Esophagus muscularis mucosa (tissue), 4 donors: ENCODE data around the gene RNF141.

Source experiments
- CTCF ChIP-seq, 3 experiments: fragments of 200-600 bp in 2 of 3; fragments of 450-650 bp in 1 of 3; sonication (generic) in 2 of 3; IDR thresholded peaks; one replicate each; pipeline ENCODE4 v1.5.1; 2017 to 2019; ENCODE audit warnings: antibody characterized with exemption in 3 of 3, mild to moderate bottlenecking in 2 of 3, moderate library complexity in 1 of 3
- EP300 ChIP-seq: sonication (generic); formaldehyde crosslinking; IDR thresholded peaks from one replicate; pipeline ENCODE4 v1.6.1; 2017; ENCODE audit warnings: antibody characterized with exemption
- POLR2A ChIP-seq: fragments of 450-650 bp; IDR thresholded peaks from one replicate; pipeline ENCODE4 v1.6.1; 2017; ENCODE audit warnings: antibody characterized with exemption, moderate library complexity, mild to moderate bottlenecking, low read depth
- POLR2AphosphoS5 ChIP-seq, 2 donors: sonication (generic); formaldehyde crosslinking; IDR thresholded peaks; one replicate each; pipeline ENCODE4 v1.6.1; 2017; ENCODE audit warnings: antibody characterized with exemption in 2 of 2

GRCh38 chr11:10542776-10543175 is 1.8 kb upstream of the RNF141 start:
- TF ChIP-seq CTCF (IDR thresholded peaks at IDR 0.05) (no peak), POLR2A (no peak), POLR2AphosphoS5 (IDR thresholded peaks at IDR 0.05) (no peak), EP300 (no peak)
